ENCODE data around the gene HYAL3.

HYAL3 gene

DNA sequence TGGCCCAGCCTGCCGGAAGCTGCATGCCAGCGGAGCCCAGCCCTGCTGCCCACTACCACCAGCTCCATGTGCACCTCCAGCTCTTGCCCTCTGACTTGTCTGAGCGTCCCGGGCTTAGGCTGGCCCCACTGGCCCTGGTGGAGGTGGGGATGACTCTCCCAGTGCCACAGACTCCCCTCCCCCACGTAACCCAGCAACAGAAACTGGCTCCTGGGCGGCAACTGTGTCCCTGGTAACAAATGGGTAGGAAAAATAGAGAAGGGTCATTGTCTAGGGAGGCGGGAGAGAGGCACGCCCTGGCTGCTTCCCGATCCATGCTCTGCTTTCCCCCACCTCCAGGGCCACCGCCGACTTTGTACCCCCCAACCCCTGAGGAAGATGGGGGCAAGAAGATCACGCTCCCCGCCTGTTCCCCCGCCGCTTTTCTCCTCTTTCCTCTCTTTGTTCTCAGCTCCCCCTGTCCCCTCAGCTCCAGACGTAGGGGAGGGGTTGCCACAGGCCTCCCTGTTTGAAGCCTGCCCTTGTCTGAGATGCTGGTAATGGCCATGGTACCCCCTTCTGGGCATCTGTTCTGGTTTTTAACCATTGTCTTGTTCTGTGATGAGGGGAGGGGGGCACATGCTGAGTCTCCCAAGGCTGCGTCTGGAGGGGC is 41.0 kb downstream of the HYAL3 start:
- DNase-seq (ENCODE audit: low spot score), result no peak
- TF ChIP-seq, protein P1, sequence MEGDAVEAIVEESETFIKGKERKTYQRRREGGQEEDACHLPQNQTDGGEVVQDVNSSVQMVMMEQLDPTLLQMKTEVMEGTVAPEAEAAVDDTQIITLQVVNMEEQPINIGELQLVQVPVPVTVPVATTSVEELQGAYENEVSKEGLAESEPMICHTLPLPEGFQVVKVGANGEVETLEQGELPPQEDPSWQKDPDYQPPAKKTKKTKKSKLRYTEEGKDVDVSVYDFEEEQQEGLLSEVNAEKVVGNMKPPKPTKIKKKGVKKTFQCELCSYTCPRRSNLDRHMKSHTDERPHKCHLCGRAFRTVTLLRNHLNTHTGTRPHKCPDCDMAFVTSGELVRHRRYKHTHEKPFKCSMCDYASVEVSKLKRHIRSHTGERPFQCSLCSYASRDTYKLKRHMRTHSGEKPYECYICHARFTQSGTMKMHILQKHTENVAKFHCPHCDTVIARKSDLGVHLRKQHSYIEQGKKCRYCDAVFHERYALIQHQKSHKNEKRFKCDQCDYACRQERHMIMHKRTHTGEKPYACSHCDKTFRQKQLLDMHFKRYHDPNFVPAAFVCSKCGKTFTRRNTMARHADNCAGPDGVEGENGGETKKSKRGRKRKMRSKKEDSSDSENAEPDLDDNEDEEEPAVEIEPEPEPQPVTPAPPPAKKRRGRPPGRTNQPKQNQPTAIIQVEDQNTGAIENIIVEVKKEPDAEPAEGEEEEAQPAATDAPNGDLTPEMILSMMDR (IDR thresholded peaks at IDR 0.05; ENCODE audit: extremely low read depth, insufficient read depth, missing control alignments), result no peak
- in situ Hi-C loops (cut with MboI; ENCODE audit: low pct_unique_long_range_greater_than_20kb, low sequenced_read_pairs, unreplicated experiment), result no loop called here

DNA sequence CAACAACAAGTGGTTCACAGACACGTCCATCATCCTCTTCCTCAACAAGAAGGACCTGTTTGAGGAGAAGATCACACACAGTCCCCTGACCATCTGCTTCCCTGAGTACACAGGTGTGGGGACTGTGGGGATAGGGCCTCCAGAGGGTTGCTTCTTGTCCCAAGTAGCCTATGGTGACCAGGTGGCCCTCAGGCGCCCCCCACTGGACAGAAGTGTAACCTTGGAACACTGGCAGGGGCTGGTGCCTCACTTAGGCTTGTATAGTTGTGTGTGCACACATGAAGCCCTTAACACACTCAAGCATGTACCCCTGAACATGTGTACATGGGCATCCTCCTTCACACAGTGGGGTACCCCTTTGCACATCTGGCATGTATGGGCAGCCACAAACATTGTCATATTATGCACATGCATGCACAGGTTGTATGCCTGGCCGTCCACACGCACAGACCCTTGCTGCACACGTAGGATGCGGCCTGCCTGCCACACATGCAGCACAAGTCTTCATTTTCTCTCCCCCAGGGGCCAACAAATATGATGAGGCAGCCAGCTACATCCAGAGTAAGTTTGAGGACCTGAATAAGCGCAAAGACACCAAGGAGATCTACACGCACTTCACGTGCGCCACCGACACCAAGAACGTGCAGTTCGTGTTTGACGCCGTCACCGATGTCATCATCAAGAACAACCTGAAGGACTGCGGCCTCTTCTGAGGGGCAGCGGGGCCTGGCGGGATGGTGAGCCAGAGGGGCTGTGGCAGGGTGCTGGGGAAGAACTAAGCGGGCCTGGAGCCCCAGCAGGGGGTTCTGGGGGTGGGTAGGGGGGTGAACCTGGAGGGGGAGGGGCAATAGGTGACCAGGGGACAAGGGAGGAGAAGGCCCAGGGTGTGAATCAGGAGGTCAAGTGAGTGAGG is 42.0 kb downstream of the HYAL3 start:
- TF ChIP-seq, protein P1 (IDR thresholded peaks at IDR 0.05; ENCODE audit: extremely low read depth, insufficient read depth, missing control alignments), result peak; percentile 51
- DNase-seq (ENCODE audit: low spot score), result no peak
- in situ Hi-C loops (cut with MboI; ENCODE audit: low pct_unique_long_range_greater_than_20kb, low sequenced_read_pairs, unreplicated experiment), result no loop called here

DNA sequence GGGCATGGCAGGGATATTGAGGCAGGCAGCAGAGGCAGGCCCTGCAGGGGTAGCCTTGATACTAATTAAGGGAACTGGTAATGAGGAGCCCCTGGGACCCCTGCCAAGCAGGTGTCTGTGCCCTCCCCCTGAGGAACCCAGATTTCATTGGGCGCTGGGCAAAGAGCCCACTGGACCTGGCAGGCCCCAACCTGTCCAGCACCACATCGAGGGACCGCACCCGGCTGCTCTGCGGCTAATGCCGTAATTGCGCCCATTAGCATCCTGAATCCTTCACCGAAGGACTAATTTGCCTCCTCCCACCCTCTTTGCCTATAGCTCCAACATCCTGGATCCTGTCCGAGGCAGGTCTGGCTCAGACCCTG is 44.0 kb downstream of the HYAL3 start:
- in situ Hi-C loops (cut with MboI; ENCODE audit: low pct_unique_long_range_greater_than_20kb, low sequenced_read_pairs, unreplicated experiment), result no loop called here
- TF ChIP-seq, protein P1 (IDR thresholded peaks at IDR 0.05; ENCODE audit: extremely low read depth, insufficient read depth, missing control alignments), result no peak
- DNase-seq (ENCODE audit: low spot score), result no peak

GRCh38 chr3:50254577-50255250 is 44.5 kb downstream of the HYAL3 start:
- TF ChIP-seq, protein P1 (IDR thresholded peaks at IDR 0.05; ENCODE audit: extremely low read depth, insufficient read depth, missing control alignments), result no peak
- in situ Hi-C loops (cut with MboI; ENCODE audit: low pct_unique_long_range_greater_than_20kb, low sequenced_read_pairs, unreplicated experiment), result no loop called here
- no peak for DNase-seq (ENCODE audit: low spot score)

- no peak for DNase-seq (ENCODE audit: low spot score)
- TF ChIP-seq, protein P1 (IDR thresholded peaks at IDR 0.05; ENCODE audit: extremely low read depth, insufficient read depth, missing control alignments), result no peak
- in situ Hi-C loops (cut with MboI; ENCODE audit: low pct_unique_long_range_greater_than_20kb, low sequenced_read_pairs, unreplicated experiment), result no loop called here
Observed at GRCh38 chr3:50251220-50251619, 48.0 kb downstream of the HYAL3 start.

DNA sequence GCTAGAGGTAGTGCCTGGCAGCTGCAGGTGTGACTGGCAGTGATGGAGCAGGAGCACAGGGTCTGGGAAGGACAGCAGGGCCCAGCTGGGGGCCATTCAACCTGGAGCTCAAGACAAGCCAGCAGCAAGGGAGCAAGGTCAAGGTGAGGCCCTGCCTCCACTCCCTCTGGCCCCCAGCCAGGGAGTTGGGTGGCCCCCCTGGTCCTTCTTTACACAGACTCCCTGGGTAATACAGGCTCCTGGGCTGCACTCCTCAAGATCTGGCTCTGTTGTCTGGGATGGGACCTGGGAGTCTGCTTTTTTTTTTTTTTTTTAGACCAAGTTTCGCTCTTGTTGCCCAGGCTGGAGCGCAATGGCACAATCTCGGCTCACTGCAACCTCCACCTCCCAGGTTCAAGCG is 48.7 kb downstream of the HYAL3 start:
- TF ChIP-seq, protein P1 (IDR thresholded peaks at IDR 0.05; ENCODE audit: extremely low read depth, insufficient read depth, missing control alignments), result no peak
- DNase-seq (ENCODE audit: low spot score), result no peak
- in situ Hi-C loops (cut with MboI; ENCODE audit: low pct_unique_long_range_greater_than_20kb, low sequenced_read_pairs, unreplicated experiment), result no loop called here

Data from GM13977 (cell line).